NCI-H128 (cell line): ENCODE measurements around the gene CSTB.

ENCODE experiments used
- DNase-seq: peaks from one replicate; lab custom pipeline; 2025; ENCODE audit not compliant: unreplicated experiment; lab: John Stamatoyannopoulos, UW

Gene CSTB

GRCh38 chr21:43752758-43753438, 23.2 kb downstream of the CSTB start:
- DNase-seq = no peak

- DNase-seq = no peak
Measured at GRCh38 chr21:43751955-43752591, 24.0 kb downstream of the CSTB start.

GRCh38 chr21:43750339-43751033, 25.6 kb downstream of the CSTB start:
- no peak for DNase-seq

- DNase-seq = no peak
Measured at GRCh38 chr21:43749651-43750262, 26.4 kb downstream of the CSTB start.

GRCh38 chr21:43748622-43749021, 27.5 kb downstream of the CSTB start:
- DNase-seq = no peak

GRCh38 chr21:43745772-43746517, 30.2 kb downstream of the CSTB start:
- DNase-seq = no peak

GRCh38 chr21:43744725-43745124, 31.4 kb downstream of the CSTB start:
- DNase-seq = no peak

- DNase-seq = no peak
Measured at GRCh38 chr21:43743947-43744346, 32.2 kb downstream of the CSTB start.

GRCh38 chr21:43741423-43742096, 34.5 kb downstream of the CSTB start:
- no peak for DNase-seq

- DNase-seq = no peak
Measured at GRCh38 chr21:43740497-43741156, 35.5 kb downstream of the CSTB start.

GRCh38 chr21:43739621-43740435, 36.3 kb downstream of the CSTB start:
- no peak for DNase-seq

- no peak for DNase-seq
Measured at GRCh38 chr21:43737158-43737950, 38.8 kb downstream of the CSTB start.

GRCh38 chr21:43736224-43736883, 39.8 kb downstream of the CSTB start:
- no peak for DNase-seq

- no peak for DNase-seq
Measured at GRCh38 chr21:43735236-43736091, 40.6 kb downstream of the CSTB start.

- no peak for DNase-seq
Measured at GRCh38 chr21:43734928-43735229, 41.2 kb downstream of the CSTB start.

- DNase-seq = no peak
Measured at GRCh38 chr21:43734131-43734927, 41.8 kb downstream of the CSTB start.
